Immature natural killer cell (primary cell): ENCODE results near the gene LRRC47. TPM values are rescaled to one million over a fixed set of nuclear protein-coding genes. Genes with fewer than 3 reads are reported as not detected.
"Not testable (repeated sequence)": the region's sequence is repeated elsewhere in the genome, so short reads cannot be mapped to it uniquely, and the experiment has no call there.

ENCODE experiments used
- DNase-seq, 3 donors: peaks; one replicate each; pipeline ENCODE4 v3.0.0; 2022; ENCODE audit warnings: mixed read lengths in 1 of 3
- H3K27ac Mint-ChIP-seq, 6 donors: one replicate each; pipeline ENCODE4 v1.8.0; 2020; ENCODE audit warnings: mixed read lengths in 6 of 6, mild to moderate bottlenecking in 5 of 6, inconsistent platforms in 4 of 6, moderate library complexity in 3 of 6
- H3K27me3 Mint-ChIP-seq, 3 donors: one replicate each; pipeline ENCODE4 v1.8.0; 2020 to 2021; ENCODE audit warnings: low read depth in 3 of 3, mild to moderate bottlenecking in 3 of 3, mixed read lengths in 3 of 3, moderate library complexity in 3 of 3, inconsistent platforms in 1 of 3
- H3K36me3 Mint-ChIP-seq, 3 donors: one replicate each; pipeline ENCODE4 v1.8.0; 2020; ENCODE audit warnings: mixed read lengths in 3 of 3, inconsistent platforms in 2 of 3, mild to moderate bottlenecking in 2 of 3
- H3K4me1 Mint-ChIP-seq, 2 donors: one replicate each; pipeline ENCODE4 v1.8.0; 2020; ENCODE audit warnings: inconsistent platforms in 2 of 2, mild to moderate bottlenecking in 2 of 2, mixed read lengths in 2 of 2, moderate library complexity in 1 of 2
- H3K4me3 Mint-ChIP-seq, 5 donors: one replicate each; pipeline ENCODE4 v1.8.0; 2020; ENCODE audit warnings: mild to moderate bottlenecking in 5 of 5, mixed read lengths in 5 of 5, inconsistent platforms in 3 of 5, moderate library complexity in 3 of 5
- H3K9me3 Mint-ChIP-seq, 6 donors: one replicate each; pipeline ENCODE4 v1.8.0; 2020; ENCODE audit warnings: mild to moderate bottlenecking in 6 of 6, mixed read lengths in 6 of 6, inconsistent platforms in 4 of 6, moderate library complexity in 3 of 6
- polyA plus RNA-seq, 3 donors: library from polyadenylated mRNA; unstranded; fragments of 300-500 nt; fragmentation: Illumina TruSeq; gene quantifications; one replicate each; pipeline ENCODE4 v1.2.3, GENCODE V29; 2021

The LRRC47 gene
- polyA plus RNA-seq, 3 donors from 2014 or later = 19.3 to 28.3 (median 27.7) TPM

GRCh38 chr1:3749512-3749911 lies 46.8 kb downstream of the LRRC47 start:
- H3K9me3 Mint-ChIP-seq = no peaks in the 10 kb centered on the region
- no peaks in the 10 kb centered on the region for H3K36me3 Mint-ChIP-seq
- peaks cover 27 to 29% of the 10 kb centered on the region in 2 donors for H3K4me1 Mint-ChIP-seq
- no peak overlapping the region for H3K27ac Mint-ChIP-seq
- no peak for DNase-seq
- H3K4me3 Mint-ChIP-seq = no peak overlapping the region
- H3K27me3 Mint-ChIP-seq = peaks cover 2 to 12% (median 5%) of the 10 kb centered on the region in 3 donors

- Mint-ChIP-seq H3K27ac (peak overlapping the region in 2 of 6 donors; percentile 25 to 63), H3K27me3 (peaks cover 1 to 12% (median 2%) of the 10 kb centered on the region in 3 donors), H3K4me1 (peaks cover 27 to 29% of the 10 kb centered on the region in 2 donors), H3K4me3 (peak overlapping the region; percentile 71 to 80 (median 73))
- H3K9me3 Mint-ChIP-seq, H3K36me3 Mint-ChIP-seq, DNase-seq: not testable (repeated sequence)
These were observed 47.9 kb downstream of the LRRC47 start for GRCh38 chr1:3748316-3748900.

- DNase-seq = no peak
- peaks cover 29 to 33% of the 10 kb centered on the region in 2 donors for H3K4me1 Mint-ChIP-seq
- H3K4me3 Mint-ChIP-seq = peak overlapping the region; percentile 71 to 80 (median 73)
- H3K27ac Mint-ChIP-seq = peak overlapping the region in 5 of 6 donors; percentile 48 to 63 (median 57)
- H3K27me3 Mint-ChIP-seq = peaks cover 1 to 12% (median 2%) of the 10 kb centered on the region in 3 donors
- H3K9me3 Mint-ChIP-seq = no peaks in the 10 kb centered on the region
- peaks cover 0 to 4% (median 4%) of the 10 kb centered on the region in 3 donors for H3K36me3 Mint-ChIP-seq
These were observed 48.4 kb downstream of the LRRC47 start for GRCh38 chr1:3747903-3748302.

GRCh38 chr1:3747522-3747848 lies 48.8 kb downstream of the LRRC47 start:
- DNase-seq = no peak
- Mint-ChIP-seq H3K4me1 (peaks cover 29 to 33% of the 10 kb centered on the region in 2 donors), H3K36me3 (peaks cover 0 to 6% (median 4%) of the 10 kb centered on the region in 3 donors), H3K27ac (peak overlapping the region in 5 of 6 donors; percentile 31 to 60 (median 50)), H3K4me3 (peak overlapping the region; percentile 71 to 80 (median 73)), H3K9me3 (no peaks in the 10 kb centered on the region), H3K27me3 (peaks cover 1 to 12% (median 2%) of the 10 kb centered on the region in 3 donors)

GRCh38 chr1:3746830-3747521 lies 49.3 kb downstream of the LRRC47 start:
- H3K9me3 Mint-ChIP-seq = no peaks in the 10 kb centered on the region
- peak; percentile 73 to 78 (median 77) for DNase-seq
- peak overlapping the region; percentile 71 to 85 (median 80) for H3K4me3 Mint-ChIP-seq
- peaks cover 2 to 12% (median 3%) of the 10 kb centered on the region in 3 donors for H3K27me3 Mint-ChIP-seq
- peaks cover 0 to 8% (median 4%) of the 10 kb centered on the region in 3 donors for H3K36me3 Mint-ChIP-seq
- H3K27ac Mint-ChIP-seq = peak overlapping the region in 5 of 6 donors; percentile 48 to 91 (median 74)
- peaks cover 29 to 33% of the 10 kb centered on the region in 2 donors for H3K4me1 Mint-ChIP-seq

GRCh38 chr1:3746389-3746829 lies 49.9 kb downstream of the LRRC47 start:
- H3K36me3 Mint-ChIP-seq = peaks cover 0 to 11% (median 7%) of the 10 kb centered on the region in 3 donors
- DNase-seq = no peak
- H3K27ac Mint-ChIP-seq = peak overlapping the region; percentile 48 to 91 (median 76)
- no peaks in the 10 kb centered on the region for H3K9me3 Mint-ChIP-seq
- peaks cover 2 to 12% (median 3%) of the 10 kb centered on the region in 3 donors for H3K27me3 Mint-ChIP-seq
- peaks cover 29 to 33% of the 10 kb centered on the region in 2 donors for H3K4me1 Mint-ChIP-seq
- peak overlapping the region; percentile 70 to 85 (median 80) for H3K4me3 Mint-ChIP-seq

- peaks cover 29 to 33% of the 10 kb centered on the region in 2 donors for H3K4me1 Mint-ChIP-seq
- peak overlapping the region; percentile 48 to 91 (median 76) for H3K27ac Mint-ChIP-seq
- DNase-seq = no peak
- H3K27me3 Mint-ChIP-seq = peaks cover 0 to 9% (median 2%) of the 10 kb centered on the region in 3 donors
- H3K4me3 Mint-ChIP-seq = peak overlapping the region; percentile 70 to 85 (median 80)
- H3K9me3 Mint-ChIP-seq = no peaks in the 10 kb centered on the region
- peaks cover 0 to 12% (median 7%) of the 10 kb centered on the region in 3 donors for H3K36me3 Mint-ChIP-seq
These were observed 50.5 kb downstream of the LRRC47 start for GRCh38 chr1:3745590-3746381.

- Mint-ChIP-seq H3K9me3 (no peaks in the 10 kb centered on the region), H3K4me1 (peaks cover 29 to 33% of the 10 kb centered on the region in 2 donors), H3K4me3 (peak overlapping the region in 2 of 5 donors; percentile 2 to 80), H3K27me3 (peaks cover 0 to 9% (median 2%) of the 10 kb centered on the region in 3 donors), H3K36me3 (peaks cover 0 to 14% (median 7%) of the 10 kb centered on the region in 3 donors), H3K27ac (peak overlapping the region in 2 of 6 donors; percentile 9 to 31)
- no peak for DNase-seq
These were observed 51.2 kb downstream of the LRRC47 start for GRCh38 chr1:3745071-3745470.

- H3K27ac Mint-ChIP-seq = peak overlapping the region in 2 of 6 donors; percentile 20 to 26
These were observed 51.7 kb downstream of the LRRC47 start for GRCh38 chr1:3744646-3745045.

GRCh38 chr1:3743826-3744225 lies 52.5 kb downstream of the LRRC47 start:
- H3K36me3 Mint-ChIP-seq = peaks cover 0 to 14% (median 7%) of the 10 kb centered on the region in 3 donors
- H3K4me1 Mint-ChIP-seq = peaks cover 29 to 33% of the 10 kb centered on the region in 2 donors
- DNase-seq = no peak
- peak overlapping the region in 1 of 5 donors; percentile 21 for H3K4me3 Mint-ChIP-seq
- H3K9me3 Mint-ChIP-seq = no peaks in the 10 kb centered on the region
- no peak overlapping the region for H3K27ac Mint-ChIP-seq
- peaks cover 0 to 6% (median 2%) of the 10 kb centered on the region in 3 donors for H3K27me3 Mint-ChIP-seq

More at GRCh38 chr1:3744646-3745045, 51.7 kb downstream of the LRRC47 start:
- Mint-ChIP-seq H3K36me3 (peaks cover 0 to 14% (median 7%) of the 10 kb centered on the region in 3 donors), H3K9me3 (no peaks in the 10 kb centered on the region), H3K4me1 (peaks cover 29 to 33% of the 10 kb centered on the region in 2 donors), H3K27me3 (peaks cover 0 to 9% (median 2%) of the 10 kb centered on the region in 3 donors), H3K4me3 (peak overlapping the region in 1 of 5 donors; percentile 18)
- DNase-seq = no peak

- Mint-ChIP-seq H3K4me3 (peak overlapping the region in 1 of 5 donors; percentile 45), H3K27ac (no peak overlapping the region), H3K4me1 (peaks cover 29 to 32% of the 10 kb centered on the region in 2 donors), H3K36me3 (peaks cover 0 to 14% (median 7%) of the 10 kb centered on the region in 3 donors), H3K9me3 (no peaks in the 10 kb centered on the region), H3K27me3 (peaks cover 0 to 6% (median 2%) of the 10 kb centered on the region in 3 donors)
- no peak for DNase-seq
These were observed 52.9 kb downstream of the LRRC47 start for GRCh38 chr1:3743421-3743820.

- DNase-seq = no peak
- H3K27me3 Mint-ChIP-seq = peaks cover 0 to 3% (median 2%) of the 10 kb centered on the region in 3 donors
- H3K27ac Mint-ChIP-seq = no peak overlapping the region
- no peaks in the 10 kb centered on the region for H3K9me3 Mint-ChIP-seq
- peaks cover 22 to 25% of the 10 kb centered on the region in 2 donors for H3K4me1 Mint-ChIP-seq
- H3K4me3 Mint-ChIP-seq = no peak overlapping the region
- peaks cover 0 to 14% (median 7%) of the 10 kb centered on the region in 3 donors for H3K36me3 Mint-ChIP-seq
These were observed 53.6 kb downstream of the LRRC47 start for GRCh38 chr1:3742439-3743298.
